Left ventricle myocardium inferior (tissue), 1 donor: ENCODE measurements around the gene ZNF267. TPM values are rescaled to one million over a fixed set of nuclear protein-coding genes. Genes with fewer than 3 reads are reported as not detected.
A peak's percentile ranks its signal among the peaks of the same experiment; 100 is the strongest.

Source experiments
- DNase-seq: peaks from one replicate; pipeline ENCODE4 v3.0.0-alpha.2; 2020
- H3K27ac ChIP-seq: fragments of 200-600 bp; replicated peaks from 2 replicates; pipeline ENCODE4 v1.8.0; 2021
- H3K27me3 ChIP-seq: fragments of 200-600 bp; 2 replicates; pipeline ENCODE4 v1.8.0; 2021; ENCODE audit warnings: low read depth
- H3K36me3 ChIP-seq: fragments of 200-600 bp; 2 replicates; pipeline ENCODE4 v1.8.0; 2021
- H3K4me1 ChIP-seq: fragments of 200-600 bp; 2 replicates; pipeline ENCODE4 v1.8.0; 2021
- H3K4me3 ChIP-seq: fragments of 200-600 bp; 2 replicates; pipeline ENCODE4 v1.8.0; 2021; ENCODE audit warnings: mild to moderate bottlenecking, moderate library complexity
- H3K9me3 ChIP-seq: fragments of 200-600 bp; replicated peaks from 2 replicates; pipeline ENCODE4 v1.8.0; 2021
- intact Hi-C: fragments of 100-400 bp; cut with micrococcal nuclease; formaldehyde crosslinking; loops from one replicate; pipeline ENCODE4 v1.11.0; 2022
- total RNA-seq: library from RNA; stranded (reverse); fragmentation: NEBNext Ultra II Directional; extraction: Animal tissue kit (Norgen Biotek cat#: 25700); gene quantifications from one replicate; pipeline ENCODE4 v1.2.1, GENCODE V29; 2021
- TF ChIP-seq, protein P1 (sequence below): fragments of 200-600 bp; IDR thresholded peaks from 2 replicates; pipeline ENCODE4 v1.8.0; 2021; ENCODE audit warnings: antibody characterized with exemption, mild to moderate bottlenecking, borderline replicate concordance
- donor health status: DM: no; HTN: yes; CAD: no; lungs with severe emphysema.

Gene ZNF267
- total RNA-seq, 1 donor from 2014 or later: 5.7 TPM

DNA sequence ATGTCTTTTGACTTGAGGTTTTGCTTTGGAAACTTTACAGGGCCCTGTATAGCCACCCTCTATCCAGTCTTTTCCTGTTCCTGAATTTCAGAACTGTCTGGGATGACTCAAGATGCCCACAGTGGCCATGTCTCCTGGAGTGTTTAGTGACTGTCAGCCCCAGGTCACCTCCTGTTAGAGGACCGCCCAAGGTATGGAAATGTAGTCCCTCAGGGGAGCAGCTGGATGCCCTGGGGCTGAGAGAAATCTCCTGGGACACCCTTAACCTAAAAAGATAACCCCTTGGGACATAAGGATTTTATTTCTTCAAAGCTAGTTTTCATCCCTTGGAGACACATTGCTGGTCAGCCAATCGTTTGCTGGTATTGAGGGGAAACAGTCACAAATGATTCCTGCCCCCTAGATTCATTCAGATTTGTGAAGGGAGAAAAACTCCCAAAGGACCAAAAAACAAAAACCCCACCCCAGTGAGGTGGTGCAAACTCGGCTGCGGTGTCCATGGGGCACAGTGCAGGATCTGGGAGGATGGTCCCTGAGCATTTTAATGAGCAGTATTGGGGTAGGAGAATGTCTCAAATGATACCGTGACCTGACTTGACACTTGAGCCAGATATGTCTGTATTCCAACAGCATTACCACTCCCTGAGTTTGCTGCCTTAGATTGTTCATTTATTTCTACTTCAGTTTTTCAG lies 1.7 kb downstream of the ZNF267 start:
- no peak for DNase-seq
- Histone ChIP-seq H3K27ac (no peak overlapping the region), H3K9me3 (no peaks in the 10 kb centered on the region), H3K27me3 (no peaks in the 10 kb centered on the region), H3K4me3 (peak overlapping the region; percentile 99), H3K36me3 (no peaks in the 10 kb centered on the region), H3K4me1 (peaks cover 58% of the 10 kb centered on the region)
- TF ChIP-seq, protein P1, sequence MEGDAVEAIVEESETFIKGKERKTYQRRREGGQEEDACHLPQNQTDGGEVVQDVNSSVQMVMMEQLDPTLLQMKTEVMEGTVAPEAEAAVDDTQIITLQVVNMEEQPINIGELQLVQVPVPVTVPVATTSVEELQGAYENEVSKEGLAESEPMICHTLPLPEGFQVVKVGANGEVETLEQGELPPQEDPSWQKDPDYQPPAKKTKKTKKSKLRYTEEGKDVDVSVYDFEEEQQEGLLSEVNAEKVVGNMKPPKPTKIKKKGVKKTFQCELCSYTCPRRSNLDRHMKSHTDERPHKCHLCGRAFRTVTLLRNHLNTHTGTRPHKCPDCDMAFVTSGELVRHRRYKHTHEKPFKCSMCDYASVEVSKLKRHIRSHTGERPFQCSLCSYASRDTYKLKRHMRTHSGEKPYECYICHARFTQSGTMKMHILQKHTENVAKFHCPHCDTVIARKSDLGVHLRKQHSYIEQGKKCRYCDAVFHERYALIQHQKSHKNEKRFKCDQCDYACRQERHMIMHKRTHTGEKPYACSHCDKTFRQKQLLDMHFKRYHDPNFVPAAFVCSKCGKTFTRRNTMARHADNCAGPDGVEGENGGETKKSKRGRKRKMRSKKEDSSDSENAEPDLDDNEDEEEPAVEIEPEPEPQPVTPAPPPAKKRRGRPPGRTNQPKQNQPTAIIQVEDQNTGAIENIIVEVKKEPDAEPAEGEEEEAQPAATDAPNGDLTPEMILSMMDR: no peak
- intact Hi-C loops: no loop called here

DNA sequence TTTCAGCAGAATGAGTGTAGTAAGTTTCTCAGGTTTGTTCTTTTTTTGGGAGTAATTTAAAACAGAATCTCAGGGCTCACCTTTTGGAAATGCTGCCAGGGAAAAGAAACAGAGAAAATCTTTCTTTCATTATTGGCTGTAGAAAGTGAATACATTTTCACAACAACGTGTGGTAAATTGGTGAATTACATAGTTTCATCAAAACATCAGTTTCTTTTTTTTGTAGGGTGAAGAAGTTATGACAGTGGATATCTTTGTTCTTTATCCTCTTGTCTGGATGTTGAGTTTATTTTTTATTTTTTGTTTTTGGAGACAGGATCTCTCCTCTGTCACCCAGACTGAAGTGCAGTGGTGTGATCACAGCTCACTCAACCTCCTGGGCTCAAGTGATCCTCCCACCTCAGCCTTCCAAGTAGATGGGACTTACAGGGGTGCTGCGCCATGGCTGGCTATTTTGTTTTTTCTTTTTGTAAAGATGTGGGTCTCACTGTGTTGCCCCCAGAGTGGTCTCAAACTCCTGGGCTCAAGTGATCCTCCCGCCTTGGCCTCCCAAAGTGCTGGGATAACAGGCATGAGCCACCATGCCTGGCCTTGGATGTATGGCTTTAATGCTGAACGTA lies 2.4 kb downstream of the ZNF267 start:
- Histone ChIP-seq H3K27ac (no peak overlapping the region), H3K9me3 (no peaks in the 10 kb centered on the region), H3K36me3 (no peaks in the 10 kb centered on the region), H3K4me3 (no peak overlapping the region), H3K27me3 (no peaks in the 10 kb centered on the region), H3K4me1 (peaks cover 66% of the 10 kb centered on the region)
- TF ChIP-seq, protein P1: no peak
- DNase-seq: no peak
- intact Hi-C loops: no loop called here

DNA sequence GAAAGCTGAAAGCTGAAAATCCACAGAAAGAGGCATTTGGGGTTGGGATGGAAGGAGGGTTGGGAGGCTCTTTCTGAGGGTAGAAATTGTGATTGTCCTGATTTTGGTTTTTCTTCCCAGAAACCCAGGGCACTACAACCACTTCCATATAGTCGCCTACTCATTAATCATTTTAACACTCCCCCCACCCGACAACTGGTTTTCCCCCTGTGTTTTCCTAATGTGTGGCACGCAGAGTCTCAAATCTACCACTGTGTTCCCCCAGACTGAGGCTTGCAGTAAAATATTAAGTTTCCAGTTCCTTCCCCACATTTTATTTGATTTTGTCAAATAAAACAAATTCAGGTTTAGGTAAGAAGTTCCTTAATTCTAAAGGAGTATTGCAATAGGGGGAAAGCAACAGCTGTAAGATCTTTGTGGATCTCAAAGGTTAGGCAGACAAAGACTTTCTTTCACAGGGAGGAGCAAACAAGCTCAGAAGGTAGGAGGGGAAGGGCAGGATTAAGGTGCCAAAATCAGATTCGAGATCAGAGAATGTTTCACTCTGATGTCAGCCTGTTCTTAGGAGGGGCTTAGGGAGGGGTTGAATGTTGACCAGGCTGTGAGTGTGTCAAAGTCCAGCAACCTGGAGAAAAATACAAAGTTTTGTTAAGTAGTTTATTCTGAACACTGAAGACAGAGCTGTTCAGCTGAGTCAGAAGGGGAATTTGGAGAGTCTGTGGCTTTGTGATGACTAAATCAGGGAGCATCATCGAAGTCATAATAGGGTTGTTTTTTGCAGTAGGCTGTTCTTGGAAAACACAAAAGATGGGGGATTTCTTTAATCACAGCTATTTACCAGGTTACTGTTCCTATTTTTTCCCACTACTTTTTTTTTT lies 3.6 kb downstream of the ZNF267 start:
- DNase-seq: no peak
- H3K4me1 ChIP-seq: peaks cover 71% of the 10 kb centered on the region
- intact Hi-C loops: no loop called here
- H3K27me3 ChIP-seq: no peaks in the 10 kb centered on the region
- TF ChIP-seq, protein P1: no peak
- H3K4me3 ChIP-seq: no peak overlapping the region
- H3K9me3 ChIP-seq: no peaks in the 10 kb centered on the region
- no peak overlapping the region for H3K27ac ChIP-seq
- H3K36me3 ChIP-seq: no peaks in the 10 kb centered on the region

DNA sequence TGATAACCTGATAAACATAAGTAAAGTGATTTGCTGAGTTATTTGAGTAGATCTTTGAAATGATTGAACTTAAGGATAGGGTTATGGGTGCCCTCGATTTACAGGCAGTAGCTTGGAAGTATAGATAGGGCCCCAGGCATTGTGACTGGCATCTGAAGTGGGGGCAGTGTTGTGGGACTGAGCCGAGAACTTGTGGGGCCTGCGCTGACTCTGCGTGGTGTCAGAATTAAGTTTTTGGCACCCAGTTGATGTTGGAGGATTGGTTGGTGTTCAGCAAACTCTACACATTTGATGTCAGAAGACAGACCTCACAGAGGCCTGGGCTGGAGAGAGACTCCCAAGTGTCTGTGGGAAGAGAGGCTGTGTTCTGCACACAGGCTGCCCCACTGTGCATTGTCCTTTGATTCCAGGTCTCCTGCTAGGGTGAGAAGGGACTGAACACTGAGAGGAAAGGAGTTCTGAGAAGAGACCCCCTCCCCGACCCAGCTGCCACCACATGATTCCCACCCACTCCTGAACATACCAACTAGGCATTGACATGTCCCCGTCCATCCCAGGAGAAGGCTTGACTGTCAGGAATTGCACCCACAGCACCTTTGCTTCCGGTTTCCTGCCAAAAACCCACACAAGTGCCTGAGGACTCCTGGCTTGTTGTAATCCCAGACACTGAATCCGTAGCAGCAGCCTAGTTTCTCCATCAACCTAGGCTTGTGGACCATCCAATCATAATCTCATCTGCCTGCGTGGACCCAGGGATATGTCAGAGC lies 4.5 kb downstream of the ZNF267 start:
- no peak for DNase-seq
- no peaks in the 10 kb centered on the region for H3K27me3 ChIP-seq
- TF ChIP-seq, protein P1: no peak
- intact Hi-C loops: no loop called here
- H3K36me3 ChIP-seq: no peaks in the 10 kb centered on the region
- H3K4me1 ChIP-seq: peaks cover 70% of the 10 kb centered on the region
- H3K4me3 ChIP-seq: no peak overlapping the region
- H3K27ac ChIP-seq: no peak overlapping the region
- H3K9me3 ChIP-seq: no peaks in the 10 kb centered on the region

DNA sequence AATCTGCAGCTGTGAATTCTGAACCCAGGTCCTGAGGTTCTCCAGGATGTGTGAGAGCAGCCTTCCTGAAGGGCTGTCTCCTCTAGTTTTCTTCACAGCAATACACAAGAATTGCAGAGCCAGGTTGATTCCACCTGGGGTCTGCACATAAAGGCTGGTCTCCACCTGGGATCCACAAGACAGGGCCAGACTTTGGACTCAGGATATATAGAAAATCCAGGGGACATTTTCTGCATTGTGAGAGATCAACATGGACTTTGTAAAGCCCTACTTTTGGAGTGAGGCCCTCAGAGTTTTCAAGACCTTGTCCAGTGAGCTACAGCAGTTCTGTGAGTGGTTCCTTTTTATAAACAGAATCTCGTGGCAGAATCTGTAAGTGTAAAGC lies 6.3 kb downstream of the ZNF267 start:
- no peak for DNase-seq
- Histone ChIP-seq H3K36me3 (peaks cover 5% of the 10 kb centered on the region), H3K4me1 (peaks cover 53% of the 10 kb centered on the region), H3K27ac (peak overlapping the region; percentile 41), H3K9me3 (no peaks in the 10 kb centered on the region), H3K27me3 (no peaks in the 10 kb centered on the region), H3K4me3 (no peak overlapping the region)
- intact Hi-C loops: no loop called here
- TF ChIP-seq, protein P1: no peak
